22Rv1 (cell line): Measurements from ENCODE around the gene ADNP2.

Experiments
- ZFX ChIP-seq: fragments of 450-650 bp; IDR thresholded peaks from 2 replicates; pipeline ENCODE4 v1.6.1; 2017; ENCODE audit warnings: antibody characterized with exemption, borderline replicate concordance
- TF ChIP-seq, protein P1 (sequence below): fragments of 450-650 bp; IDR thresholded peaks from 2 replicates; pipeline ENCODE4 v1.5.1; 2017; ENCODE audit warnings: mild to moderate bottlenecking

DNA sequence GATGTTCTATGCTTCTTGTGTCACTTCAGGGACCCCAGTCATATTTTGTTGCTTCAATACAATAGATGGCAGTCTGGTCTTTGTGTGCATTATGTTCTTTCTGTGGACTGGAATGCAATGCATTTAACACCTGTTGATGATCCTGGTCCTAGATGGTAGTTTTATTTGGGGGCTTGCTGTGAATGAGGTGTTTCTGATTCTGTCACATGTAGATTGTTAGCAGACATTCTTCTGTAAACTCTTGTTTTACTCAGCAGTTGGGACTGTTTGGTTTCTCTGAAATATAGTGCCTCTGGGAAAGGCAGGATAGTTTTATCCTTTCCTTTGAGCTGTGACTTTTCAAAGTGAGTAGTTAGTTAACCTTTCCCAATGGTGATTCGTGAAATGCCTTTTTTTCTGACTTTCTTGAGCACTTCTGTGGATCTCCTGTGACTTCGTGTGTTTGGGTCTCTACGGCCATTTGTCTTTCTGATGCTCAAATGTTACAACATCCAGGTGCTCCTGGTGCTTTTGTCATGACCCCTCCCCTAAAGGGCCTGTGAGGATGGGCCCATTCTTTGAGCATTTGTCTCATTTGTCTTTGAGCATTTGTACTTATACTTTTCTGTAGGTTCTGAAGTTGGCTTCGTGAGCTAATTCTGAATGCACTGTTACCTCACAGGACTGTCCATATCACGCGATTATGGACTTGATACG is 20.8 kb downstream of the ADNP2 start:
- TF ChIP-seq, protein P1, sequence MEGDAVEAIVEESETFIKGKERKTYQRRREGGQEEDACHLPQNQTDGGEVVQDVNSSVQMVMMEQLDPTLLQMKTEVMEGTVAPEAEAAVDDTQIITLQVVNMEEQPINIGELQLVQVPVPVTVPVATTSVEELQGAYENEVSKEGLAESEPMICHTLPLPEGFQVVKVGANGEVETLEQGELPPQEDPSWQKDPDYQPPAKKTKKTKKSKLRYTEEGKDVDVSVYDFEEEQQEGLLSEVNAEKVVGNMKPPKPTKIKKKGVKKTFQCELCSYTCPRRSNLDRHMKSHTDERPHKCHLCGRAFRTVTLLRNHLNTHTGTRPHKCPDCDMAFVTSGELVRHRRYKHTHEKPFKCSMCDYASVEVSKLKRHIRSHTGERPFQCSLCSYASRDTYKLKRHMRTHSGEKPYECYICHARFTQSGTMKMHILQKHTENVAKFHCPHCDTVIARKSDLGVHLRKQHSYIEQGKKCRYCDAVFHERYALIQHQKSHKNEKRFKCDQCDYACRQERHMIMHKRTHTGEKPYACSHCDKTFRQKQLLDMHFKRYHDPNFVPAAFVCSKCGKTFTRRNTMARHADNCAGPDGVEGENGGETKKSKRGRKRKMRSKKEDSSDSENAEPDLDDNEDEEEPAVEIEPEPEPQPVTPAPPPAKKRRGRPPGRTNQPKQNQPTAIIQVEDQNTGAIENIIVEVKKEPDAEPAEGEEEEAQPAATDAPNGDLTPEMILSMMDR = no peak
- TF ChIP-seq ZFX = no peak
